GM19239 (cell line): ENCODE results near the gene SCGB1D1.
A peak's percentile ranks its signal among the peaks of the same experiment; 100 is the strongest.

ENCODE experiments used
- DNase-seq: peaks from one replicate; pipeline ENCODE4 v3.0.0; 2011; ENCODE audit warnings: low spot score; ENCODE audit not compliant: insufficient read length
- FAIRE-seq: peaks from 2 replicates; lab custom pipeline; 2011; peaks lifted over from hg19 to GRCh38; lab: Jason Lieb, UNC

Gene SCGB1D1, protein sequence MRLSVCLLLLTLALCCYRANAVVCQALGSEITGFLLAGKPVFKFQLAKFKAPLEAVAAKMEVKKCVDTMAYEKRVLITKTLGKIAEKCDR

DNA sequence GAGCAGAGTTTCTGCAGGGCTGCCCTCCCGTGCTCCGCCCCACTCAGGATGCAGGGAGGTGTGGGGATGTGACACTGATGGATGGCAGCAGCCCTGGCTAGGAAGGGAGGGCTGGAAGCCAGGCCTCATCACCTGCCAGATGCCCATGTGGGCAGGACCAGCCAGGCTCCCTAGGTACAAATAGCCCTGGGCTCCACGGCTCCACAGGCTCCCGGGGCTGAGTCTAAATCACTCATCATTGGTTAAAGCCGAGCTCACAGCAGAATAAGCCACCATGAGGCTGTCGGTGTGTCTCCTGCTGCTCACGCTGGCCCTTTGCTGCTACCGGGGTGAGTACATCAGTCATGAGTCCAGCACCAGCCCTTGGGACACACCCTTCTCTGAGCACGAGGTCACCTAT, at the start of gene SCGB1D1:
Gene SCGB1D1, plus strand, starts transcription at position 206 of the 400 bp plus-strand sequence. Its CDS starts 69 bp downstream, at position 275.
- DNase-seq = no peak
- FAIRE-seq = no peak

DNA sequence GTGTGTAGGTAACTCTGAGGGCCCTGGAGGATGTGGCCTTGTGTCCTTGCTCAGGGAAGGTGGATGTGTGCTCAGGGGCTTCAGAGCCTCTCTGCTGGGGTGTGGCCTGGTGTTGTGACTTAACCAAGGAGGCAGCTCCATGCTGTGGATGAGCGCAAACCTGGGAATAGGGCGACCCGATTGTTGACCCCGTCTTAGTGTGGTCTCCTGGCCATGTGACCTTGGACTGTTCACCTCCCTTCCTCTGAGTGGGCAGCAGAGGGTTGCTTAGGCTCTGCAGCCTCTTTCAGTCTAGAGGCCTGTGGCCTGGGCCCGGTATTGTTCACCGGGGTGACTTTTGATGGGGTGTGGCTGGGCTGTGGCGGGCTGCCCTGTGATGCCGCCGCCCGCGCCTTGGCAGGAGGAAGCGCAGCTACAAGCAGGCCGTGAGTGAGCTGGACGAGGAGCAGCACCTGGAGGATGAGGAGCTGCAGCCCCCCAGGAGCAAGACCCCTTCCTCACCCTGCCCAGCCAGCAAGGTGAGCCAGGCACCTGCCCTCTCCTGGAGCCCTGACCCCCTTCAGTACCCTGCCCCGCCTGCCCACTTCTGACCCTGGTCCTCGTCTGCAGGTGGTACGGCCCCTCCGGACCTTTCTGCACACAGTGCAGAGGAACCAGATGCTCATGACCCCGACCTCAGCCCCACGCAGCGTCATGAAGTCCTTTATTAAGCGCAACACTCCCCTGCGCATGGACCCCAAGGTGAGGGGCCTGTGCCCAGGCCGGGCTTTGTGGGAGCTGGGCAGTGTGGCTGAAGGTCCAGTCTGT, 49.5 kb upstream of the SCGB1D1 start:
- no peak for DNase-seq
- FAIRE-seq = no peak

DNA sequence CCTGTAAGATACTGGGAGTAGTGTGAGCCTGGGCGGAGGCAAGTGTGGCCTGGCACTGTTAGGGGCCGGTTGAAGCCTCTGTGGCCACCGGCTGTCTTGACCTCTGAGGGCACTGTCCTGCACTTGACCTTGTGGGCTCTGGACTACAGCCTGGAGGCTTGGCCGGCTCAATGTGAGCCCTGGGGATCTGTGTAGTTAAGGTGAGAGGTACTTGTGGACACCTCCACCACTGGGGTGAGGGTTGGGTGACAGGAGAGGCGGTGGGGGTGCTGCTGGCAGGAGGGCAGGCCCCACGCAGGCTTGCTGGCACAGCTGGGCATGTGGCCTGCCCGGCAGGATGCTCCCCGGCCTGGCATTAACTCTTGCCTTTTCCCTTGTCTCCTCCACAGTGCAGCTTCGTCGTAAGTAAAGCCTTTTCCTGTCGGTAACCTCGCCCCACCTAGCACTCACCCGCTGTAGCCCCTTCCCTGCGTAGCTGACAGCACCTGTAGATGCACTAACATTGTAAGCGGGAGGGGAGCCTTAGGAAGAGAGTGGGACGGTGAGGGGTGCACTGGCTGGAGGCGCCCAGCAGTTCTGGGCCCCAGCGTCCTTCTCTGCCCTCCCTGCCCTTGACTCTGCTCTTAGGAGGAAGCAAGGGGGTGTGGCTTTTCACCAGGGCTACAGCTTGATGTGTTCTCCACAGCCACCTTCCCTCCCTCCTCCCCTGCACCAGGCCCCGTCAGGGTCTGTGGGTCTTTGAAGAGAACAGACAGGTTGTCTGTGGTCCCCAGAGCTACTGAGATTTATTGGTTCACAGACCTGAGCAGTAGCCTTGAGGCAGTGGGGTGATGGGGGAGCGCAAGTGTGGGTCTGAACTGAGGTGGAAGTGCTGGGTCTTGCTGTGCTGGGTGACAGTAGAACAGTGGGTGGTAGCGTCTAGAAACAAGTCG, 48.6 kb upstream of the SCGB1D1 start:
- DNase-seq = no peak
- FAIRE-seq = no peak

DNA sequence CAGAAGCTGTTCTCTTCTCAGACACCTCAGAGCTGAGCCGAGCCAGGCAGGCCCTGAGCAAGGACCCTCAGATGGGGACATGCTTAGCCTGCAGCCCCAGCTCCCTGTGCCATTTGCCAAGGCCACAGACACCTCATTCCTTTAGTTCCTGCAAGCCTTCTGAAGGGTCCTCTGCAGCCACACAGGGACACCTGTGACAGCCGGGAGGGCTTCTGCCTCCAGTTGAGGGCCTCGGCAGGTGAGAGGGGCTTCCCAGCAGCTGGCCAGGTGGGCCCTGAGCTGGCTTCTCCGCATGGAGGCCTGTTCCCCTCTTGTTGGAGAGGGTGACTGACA, 48.0 kb upstream of the SCGB1D1 start:
- DNase-seq = no peak
- FAIRE-seq = no peak

DNA sequence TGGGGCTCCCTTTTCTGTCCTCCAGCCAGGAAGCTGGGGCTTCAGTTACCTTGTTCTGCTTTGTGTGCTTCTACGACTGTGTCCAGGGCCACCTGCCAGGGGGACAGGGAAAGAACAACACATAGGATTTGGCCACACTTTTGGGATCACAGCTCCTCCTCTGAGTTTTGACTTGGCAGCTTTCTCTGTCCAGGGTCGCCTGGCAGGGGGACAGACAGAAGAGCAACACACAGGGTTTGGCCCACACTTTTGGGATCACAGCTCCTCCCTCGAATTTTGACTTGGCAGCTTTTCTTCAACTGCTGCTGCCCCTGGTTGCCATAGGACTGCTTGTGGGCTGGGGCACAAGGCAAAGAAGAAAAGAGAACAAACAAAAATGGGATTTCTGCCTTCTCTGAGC, 47.1 kb upstream of the SCGB1D1 start:
- FAIRE-seq (no peak), DNase-seq (no peak)

DNA sequence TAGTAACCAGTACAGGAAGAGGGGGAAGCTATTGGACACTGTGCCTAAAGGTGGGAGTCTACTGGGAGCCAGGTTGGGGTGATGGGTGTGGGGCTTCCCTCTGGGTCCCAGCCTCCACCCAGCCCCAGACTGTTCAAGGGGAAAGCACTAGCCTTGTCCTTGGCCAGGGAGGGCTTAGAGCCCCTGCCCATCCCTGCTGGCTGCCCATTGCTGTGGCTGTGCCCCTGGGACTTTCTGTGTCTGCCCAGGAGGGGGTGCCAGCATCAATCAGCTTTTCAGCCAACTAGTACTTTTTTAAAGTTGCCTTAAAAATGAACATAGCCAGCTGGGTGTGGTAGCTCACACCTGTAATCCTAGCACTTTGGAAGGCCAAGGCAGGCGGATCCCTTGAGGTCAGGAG, 46.3 kb upstream of the SCGB1D1 start:
- no peak for FAIRE-seq

DNA sequence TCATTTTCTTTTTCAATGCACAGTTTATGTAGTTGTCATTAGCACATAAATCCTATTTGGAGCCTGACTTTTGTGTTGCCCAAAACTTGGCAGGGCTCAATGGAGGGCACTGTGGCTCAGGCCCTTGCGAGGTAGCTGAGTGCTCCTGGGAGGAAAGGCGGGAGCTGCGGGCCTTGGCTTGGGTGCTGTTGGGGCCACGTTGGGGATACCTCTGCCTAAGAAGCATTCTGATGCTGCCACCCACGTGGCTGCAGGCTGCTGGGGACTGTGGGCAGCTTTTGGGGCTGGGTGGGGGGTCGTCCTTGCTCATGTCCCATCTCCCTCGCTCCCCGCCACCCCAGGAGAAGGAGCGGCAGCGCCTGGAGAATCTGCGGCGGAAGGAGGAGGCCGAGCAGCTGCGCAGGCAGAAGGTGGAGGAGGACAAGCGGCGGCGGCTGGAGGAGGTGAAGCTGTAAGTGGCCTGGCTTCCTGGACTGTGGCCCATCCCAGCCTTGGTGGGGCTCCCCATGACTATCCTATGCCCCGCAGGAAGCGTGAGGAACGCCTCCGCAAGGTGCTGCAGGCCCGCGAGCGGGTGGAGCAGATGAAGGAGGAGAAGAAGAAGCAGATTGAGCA, 45.3 kb upstream of the SCGB1D1 start:
- no peak for FAIRE-seq

More for the DNA sequence above, 46.3 kb upstream of the SCGB1D1 start:
- DNase-seq = no peak

DNA sequence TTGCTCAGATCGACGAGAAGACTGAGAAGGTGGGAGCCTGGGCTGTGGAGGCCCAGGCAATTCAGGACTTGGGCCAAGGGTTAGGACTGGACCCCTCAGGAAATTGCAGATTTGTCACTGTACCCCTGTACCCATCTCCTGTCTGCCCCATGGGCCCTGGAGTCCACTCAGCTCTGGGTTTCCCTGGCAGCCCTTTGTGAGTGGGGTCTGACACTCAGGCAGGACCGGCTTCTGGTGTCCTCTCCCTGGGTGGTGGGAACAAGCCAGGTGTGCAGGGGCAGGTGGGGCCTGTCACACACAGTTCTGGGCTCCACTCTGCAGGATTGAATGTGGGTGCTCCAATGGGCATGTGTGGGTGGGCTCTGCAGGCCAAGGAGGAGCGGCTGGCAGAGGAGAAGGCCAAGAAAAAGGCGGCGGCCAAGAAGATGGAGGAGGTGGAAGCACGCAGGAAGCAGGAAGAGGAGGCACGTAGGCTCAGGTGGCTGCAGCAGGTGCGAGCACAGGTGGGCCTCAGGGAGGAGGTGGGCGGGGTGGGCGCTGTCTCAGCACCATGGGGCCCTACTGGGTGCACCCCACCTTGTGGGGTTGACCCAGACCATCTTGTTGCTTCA, 44.6 kb upstream of the SCGB1D1 start:
- FAIRE-seq (no peak), DNase-seq (no peak)

More for the DNA sequence above, 45.3 kb upstream of the SCGB1D1 start:
- DNase-seq = no peak

DNA sequence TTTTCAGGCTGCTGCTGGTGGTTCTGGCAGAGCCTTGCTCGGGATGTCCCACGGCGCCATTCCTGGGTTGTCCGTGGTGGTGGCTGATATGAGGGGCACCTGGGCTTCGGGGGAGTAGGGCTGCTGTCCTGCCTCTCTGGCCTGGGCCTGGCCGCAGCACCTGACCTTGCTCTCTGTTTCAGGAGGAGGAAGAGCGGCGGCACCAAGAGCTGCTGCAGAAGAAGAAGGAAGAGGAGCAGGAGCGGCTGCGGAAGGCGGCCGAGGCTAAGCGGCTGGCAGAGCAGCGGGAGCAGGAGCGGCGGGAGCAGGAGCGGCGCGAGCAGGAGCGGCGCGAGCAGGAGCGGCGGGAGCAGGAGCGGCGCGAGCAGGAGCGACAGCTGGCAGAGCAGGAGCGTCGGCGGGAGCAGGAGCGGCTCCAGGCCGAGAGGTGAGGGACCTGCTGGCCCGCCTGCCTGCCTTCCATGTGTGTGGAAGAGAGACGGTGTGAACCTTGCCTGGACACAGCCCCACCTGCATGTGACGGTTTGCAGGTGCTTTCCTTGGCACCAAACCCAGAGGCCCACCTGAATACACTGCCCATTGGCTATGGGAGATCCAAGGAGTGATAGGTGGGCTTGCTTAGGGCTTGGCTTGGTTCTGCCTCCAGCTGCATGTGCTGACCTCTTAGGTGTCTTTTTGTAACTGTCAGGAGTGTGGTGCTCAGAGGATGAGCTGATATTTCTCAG, 43.4 kb upstream of the SCGB1D1 start:
- no peak for DNase-seq
- no peak for FAIRE-seq

DNA sequence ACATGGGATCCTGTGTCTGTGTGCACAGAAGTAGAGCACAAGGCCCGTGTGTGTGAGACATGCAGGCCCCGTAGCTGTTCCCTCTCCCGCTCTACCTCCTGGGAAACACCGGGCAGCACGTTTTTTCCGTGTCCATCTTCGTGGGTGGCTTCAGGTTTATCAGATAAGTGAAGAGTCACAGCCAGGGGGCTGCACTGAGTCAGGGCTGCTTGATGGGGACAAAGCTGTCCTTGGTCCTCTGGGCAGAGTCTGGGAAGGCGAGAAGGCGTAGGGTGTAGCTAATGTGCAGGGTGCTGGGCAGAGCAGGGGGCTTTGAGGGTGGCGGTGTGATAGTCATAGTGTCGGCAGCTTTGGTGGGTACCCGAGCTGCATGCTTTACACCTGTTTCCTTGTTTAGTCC, 42.5 kb upstream of the SCGB1D1 start:
- FAIRE-seq (no peak), DNase-seq (no peak)

DNA sequence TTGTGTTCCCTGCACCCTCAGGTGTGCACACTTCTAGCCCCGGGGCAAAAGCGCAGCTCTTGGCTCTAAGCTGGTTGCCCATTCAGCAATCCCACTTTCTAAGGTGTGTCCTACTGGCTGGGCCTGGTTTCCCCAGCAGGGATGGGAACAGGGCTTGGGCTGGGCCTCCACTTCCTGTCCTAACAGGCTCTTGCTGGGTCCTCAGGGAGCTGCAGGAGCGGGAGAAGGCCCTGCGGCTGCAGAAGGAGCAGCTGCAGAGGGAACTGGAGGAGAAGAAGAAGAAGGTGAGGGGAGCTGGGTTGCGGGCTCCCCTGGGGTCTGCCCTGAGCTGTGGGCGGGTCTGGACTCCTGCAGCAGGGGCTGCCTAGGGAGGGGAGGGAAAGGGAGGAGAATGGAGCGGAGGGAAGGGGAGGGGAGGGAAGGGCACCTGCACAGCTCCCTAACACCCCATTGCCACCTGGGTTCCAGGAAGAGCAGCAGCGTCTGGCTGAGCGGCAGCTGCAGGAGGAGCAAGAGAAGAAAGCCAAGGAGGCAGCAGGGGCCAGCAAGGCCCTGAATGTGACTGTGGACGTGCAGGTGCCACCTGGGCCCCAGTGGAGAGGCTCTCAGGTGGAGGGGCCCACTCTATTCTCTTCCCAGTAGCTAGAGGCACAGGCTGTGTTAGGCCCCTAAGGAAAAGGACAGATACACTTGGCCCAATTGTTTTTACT, 41.6 kb upstream of the SCGB1D1 start:
- FAIRE-seq (no peak), DNase-seq (no peak)

DNA sequence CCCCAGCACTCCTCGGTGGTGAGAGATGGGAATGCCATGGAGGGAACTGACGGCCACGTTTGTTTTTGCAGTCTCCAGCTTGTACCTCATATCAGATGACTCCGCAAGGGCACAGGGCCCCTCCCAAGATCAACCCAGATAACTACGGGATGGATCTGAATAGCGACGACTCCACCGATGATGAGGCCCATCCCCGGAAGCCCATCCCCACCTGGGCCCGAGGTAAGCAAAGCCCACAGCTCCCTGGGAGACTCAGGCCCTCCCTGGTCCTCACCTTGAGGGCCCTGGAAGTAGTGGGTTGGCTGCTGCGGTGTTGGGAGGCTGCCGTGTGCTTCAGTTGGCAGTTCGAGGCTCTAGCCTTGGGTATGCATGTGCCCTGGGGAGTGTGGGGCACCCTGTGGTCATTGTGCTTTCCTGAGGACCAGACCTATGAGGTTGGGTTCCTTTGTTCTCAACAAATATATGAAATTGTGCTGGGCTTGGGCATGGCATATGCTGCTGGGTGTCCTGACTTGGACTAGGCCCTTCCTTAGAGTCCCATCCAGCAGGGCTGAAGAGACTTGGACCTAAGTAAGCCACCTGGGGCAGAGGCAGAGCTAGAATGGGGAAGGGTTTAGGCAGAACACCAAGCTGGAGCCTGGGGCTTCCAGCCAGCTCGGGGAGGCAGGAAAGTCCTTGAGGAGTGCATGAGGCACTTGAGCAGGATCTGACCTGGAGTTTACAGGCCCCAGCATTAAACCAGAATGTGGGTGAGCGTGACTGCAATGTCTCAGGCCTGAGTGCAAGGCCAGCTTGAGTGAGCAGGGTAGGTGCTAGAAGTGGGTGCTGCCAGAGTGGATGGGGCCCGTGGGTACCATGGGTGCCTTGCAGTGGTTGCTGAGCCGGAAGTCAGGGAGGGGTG, 39.8 kb upstream of the SCGB1D1 start:
- DNase-seq (no peak), FAIRE-seq (no peak)

DNA sequence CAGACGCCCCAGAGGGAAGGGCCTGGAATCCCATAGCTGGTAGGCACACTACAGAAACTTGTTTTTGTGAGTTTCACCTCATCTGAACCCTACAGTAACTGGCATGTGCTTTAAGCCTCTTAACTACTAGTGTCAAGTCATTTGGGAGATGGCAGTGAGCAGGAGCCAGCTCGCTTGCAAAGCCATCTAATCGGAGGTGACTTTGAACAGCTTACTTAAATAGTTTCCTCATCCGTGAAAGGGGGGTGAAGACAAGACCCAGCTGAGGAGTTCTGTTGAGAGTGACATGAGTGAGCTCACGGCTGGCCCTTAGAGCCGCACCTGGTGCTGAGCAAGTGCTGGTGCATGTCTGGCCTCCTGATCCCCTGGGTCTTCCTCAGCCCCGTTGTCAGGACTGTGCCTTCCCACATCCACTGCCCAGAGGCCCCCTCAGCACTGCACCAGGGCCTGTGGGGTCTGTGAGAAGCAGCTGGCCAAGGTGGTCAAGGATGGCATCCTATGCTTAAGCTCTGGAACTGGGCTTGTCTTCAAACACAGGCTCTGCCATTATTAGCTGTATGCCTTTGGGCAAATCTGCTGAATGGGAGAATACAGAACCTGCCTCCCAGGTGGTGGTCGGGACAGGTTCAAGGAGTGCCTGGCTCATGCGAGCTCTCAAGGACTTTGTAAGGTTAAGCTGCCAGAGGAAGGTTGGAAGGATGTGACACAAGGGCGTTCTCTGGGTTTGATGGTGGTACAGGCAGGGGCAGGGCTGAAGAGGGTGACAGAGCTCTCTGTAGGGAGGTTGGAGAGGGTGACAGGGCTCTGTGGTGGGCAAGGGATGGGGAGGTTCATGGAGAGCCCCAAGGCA, 38.9 kb upstream of the SCGB1D1 start:
- FAIRE-seq (no peak), DNase-seq (no peak)

DNA sequence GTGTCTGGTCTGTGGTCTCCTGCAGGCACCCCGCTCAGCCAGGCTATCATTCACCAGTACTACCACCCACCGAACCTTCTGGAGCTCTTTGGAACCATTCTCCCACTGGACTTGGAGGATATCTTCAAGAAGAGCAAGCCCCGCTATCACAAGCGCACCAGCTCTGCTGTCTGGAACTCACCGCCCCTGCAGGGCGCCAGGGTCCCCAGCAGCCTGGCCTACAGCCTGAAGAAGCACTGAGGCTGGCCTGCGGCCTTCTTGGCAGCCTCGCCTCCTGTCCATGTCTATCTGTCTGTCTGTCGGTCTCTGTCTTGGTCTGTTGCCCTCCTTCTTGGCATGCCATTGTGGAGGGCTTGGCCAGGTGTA, 38.3 kb upstream of the SCGB1D1 start:
- FAIRE-seq = no peak
- DNase-seq = no peak

DNA sequence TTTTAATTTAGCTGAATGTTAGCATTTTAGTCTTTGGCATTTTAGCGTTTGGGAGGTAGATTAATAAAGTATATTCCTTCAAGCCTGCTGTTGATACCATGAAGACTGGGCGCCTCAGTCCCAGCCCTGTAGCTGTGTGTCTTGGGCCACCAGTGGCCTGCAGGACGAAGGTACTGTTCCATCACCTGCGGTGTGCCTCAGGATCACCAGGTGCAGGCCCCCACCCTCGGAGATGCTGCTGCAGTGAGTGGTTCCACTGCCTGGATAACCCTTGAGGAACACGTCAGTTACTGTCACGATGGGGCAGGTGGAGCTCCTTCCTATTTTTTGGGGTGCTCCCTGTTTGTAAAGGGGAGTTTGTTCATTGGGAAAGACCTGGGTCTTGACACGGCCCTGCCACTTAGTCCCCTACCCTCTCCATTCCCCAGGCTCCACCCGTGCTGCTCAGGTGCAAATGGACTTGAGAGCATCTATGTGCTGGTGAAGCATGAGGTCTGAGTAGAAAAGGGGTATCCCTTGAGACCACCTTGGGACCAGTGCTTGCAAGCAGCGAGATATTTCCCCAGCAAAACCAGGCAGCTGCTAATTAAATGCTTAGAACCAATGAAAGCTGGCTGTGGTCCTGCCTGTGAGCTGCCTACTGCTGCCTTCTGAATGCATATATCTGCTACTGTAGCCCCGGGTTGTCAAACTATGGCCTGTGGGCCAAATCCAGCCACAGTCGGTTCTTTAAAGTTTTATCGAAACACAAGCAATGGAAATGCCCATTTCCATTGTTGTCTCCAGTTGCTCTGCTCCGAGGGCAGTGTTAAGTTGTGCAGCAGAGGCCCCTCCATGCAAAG, 37.5 kb upstream of the SCGB1D1 start:
- FAIRE-seq = no peak
- no peak for DNase-seq

DNA sequence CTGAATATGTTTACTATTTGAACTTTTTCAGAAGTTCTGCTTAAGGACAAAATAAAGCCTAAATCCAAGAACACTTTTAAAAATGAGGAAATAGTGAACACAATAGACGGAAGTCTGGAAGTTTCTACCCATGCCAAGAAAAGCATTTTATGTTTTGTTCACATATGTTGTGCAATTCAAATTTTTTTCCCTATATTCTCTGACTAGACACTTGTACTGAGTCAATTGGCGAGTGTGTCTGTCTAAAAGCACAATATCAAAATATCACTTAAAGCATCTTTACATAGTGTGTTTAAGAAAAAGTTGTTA, 37.0 kb upstream of the SCGB1D1 start:
- peak; percentile 62 for FAIRE-seq
- DNase-seq = no peak

DNA sequence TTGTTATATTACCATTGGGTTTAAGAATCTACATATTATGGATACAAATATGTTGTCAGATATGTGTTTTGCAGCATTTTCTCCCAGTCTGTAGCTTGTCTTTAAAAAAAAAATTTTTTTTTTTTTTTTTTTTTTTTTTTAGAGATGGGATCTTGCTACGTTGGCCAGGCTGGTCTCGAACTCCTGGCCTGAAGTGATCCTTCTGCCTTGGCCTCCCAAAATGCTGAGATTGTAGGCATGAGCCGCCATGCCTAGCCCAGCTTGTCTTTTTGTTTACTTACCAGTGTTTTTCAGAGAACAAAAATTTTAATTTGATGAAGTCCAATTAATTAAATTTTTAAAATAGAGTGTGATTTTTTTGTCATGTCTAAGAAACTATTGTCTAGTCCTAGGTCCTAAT, 36.4 kb upstream of the SCGB1D1 start:
- FAIRE-seq = no peak

More for the DNA sequence above, 36.4 kb upstream of the SCGB1D1 start:
- no peak for DNase-seq
